HepG2 (cell line): ENCODE measurements around the gene NPIPA7. TPM values are rescaled to one million over a fixed set of nuclear protein-coding genes. Genes with fewer than 3 reads are reported as not detected.
"Not testable (repeated sequence)": the region's sequence is repeated elsewhere in the genome, so short reads cannot be mapped to it uniquely, and the experiment has no call there.

ENCODE experiments used
- ATAC-seq: fragments of 200-7000 bp; cut with Tn5 transposase; 3 replicates; pipeline ENCODE4 v1.9.1; 2020; ENCODE audit warnings: mild to moderate bottlenecking, moderate library complexity
- BruUV-seq: library from RNA; stranded (reverse); fragments of 400-500 nt; replicated peaks from 2 replicates; lab custom pipeline; 2021; lab: Mats Ljungman, UMichigan
- CTCF ChIA-PET: fragments of 300-600 bp; formaldehyde crosslinking; extraction: SDS; loops from one replicate; lab custom pipeline; 2021; ENCODE audit warnings: low total read pairs, inconsistent platforms, low intra/inter-chr PET ratio; lab: Yijun Ruan, JAX
- POLR2A ChIA-PET: fragments of 350-600 bp; sonication (Branson Sonifier 250); formaldehyde crosslinking; loops from one replicate; lab custom pipeline; 2020; ENCODE audit warnings: antibody characterized with exemption, inconsistent platforms; lab: Yijun Ruan, JAX
- DNase-seq: peaks from one replicate; pipeline ENCODE4 v3.0.0-alpha.2; 2015; ENCODE audit warnings: low spot score
- FAIRE-seq: peaks from 3 replicates; lab custom pipeline; 2011; peaks lifted over from hg19 to GRCh38; lab: Jason Lieb, UNC
- H2AFZ ChIP-seq: one replicate; pipeline ENCODE4 v1.6.1; 2011; ENCODE audit warnings: low read length, inconsistent platforms
- H3K27ac ChIP-seq: fragments of 300-600 bp; 3 replicates; pipeline ENCODE4 v1.8.0; 2011; ENCODE audit warnings: mixed run types, mild to moderate bottlenecking, mixed read lengths, low read length, inconsistent platforms; ENCODE audit not compliant: insufficient read depth; ENCODE audit errors: extremely low read length
- H3K27me3 ChIP-seq, 2 experiments: fragments of 200-600 bp in 1 of 2; 2 replicates in 1 of 2; 3 replicates in 1 of 2; pipeline versions ENCODE4 v1.6.0 to v1.8.0; 2011; ENCODE audit warnings: low read length in 2 of 2, mild to moderate bottlenecking in 2 of 2, moderate library complexity in 2 of 2, inconsistent platforms in 1 of 2; ENCODE audit not compliant: insufficient read depth in 2 of 2, control insufficient read depth in 1 of 2
- H3K36me3 ChIP-seq, 2 experiments: fragments of 200-600 bp in 1 of 2; replicated peaks in 1 of 2; 2 replicates in 1 of 2; 3 replicates in 1 of 2; pipeline versions ENCODE4 v1.5.1 to v1.8.0; 2011; ENCODE audit warnings: low read length in 2 of 2, inconsistent platforms in 1 of 2; ENCODE audit not compliant: insufficient read depth in 2 of 2, control insufficient read depth in 1 of 2
- H3K4me1 ChIP-seq: 2 replicates; pipeline ENCODE4 v1.5.1; 2012; ENCODE audit warnings: low read length, inconsistent platforms; ENCODE audit not compliant: insufficient read depth
- H3K4me2 ChIP-seq: 2 replicates; pipeline ENCODE4 v1.6.0; 2011; ENCODE audit warnings: low read depth, low read length, inconsistent platforms
- H3K4me3 ChIP-seq, 3 experiments: fragments of 200-600 bp in 1 of 3; sonication (generic), shearing (Covaris generic) in 1 of 3; replicated peaks in 1 of 3; 2 replicates each; pipeline ENCODE4 v1.5.1; 2011 to 2016; ENCODE audit warnings: low read length in 3 of 3, inconsistent platforms in 2 of 3, low read depth in 2 of 3, mild to moderate bottlenecking in 2 of 3, control low read depth in 1 of 3, mixed read lengths in 1 of 3; ENCODE audit not compliant: insufficient read depth in 1 of 3
- H3K79me2 ChIP-seq: one replicate; pipeline ENCODE4 v1.6.1; 2011; ENCODE audit warnings: low read length, inconsistent platforms; ENCODE audit not compliant: insufficient read depth
- H3K9ac ChIP-seq: 2 replicates; pipeline ENCODE4 v1.6.0; 2011; ENCODE audit warnings: mild to moderate bottlenecking, low read depth, low read length, inconsistent platforms; ENCODE audit not compliant: insufficient read depth
- H3K9me3 ChIP-seq: 2 replicates; pipeline ENCODE4 v1.5.1; 2012; ENCODE audit warnings: mild to moderate bottlenecking, low read length
- H4K20me1 ChIP-seq: 2 replicates; pipeline ENCODE4 v1.6.0; 2011; ENCODE audit warnings: inconsistent platforms, mild to moderate bottlenecking, low read length, moderate library complexity; ENCODE audit not compliant: insufficient read depth
- WGBS: methylation state at CpG from one replicate; pipeline ENCODE4 v1.1.6; 2017; ENCODE audit warnings: low lambda C conversion rate; 5-methylcytosine and 5-hydroxymethylcytosine counted together
- in situ Hi-C: cut with HindIII; loops from 2 replicates; pipeline ENCODE4 v1.10.0; 2017; ENCODE audit warnings: low pct_unique_long_range_greater_than_20kb; ENCODE audit not compliant: extremely low pct_ligation_motif_present
- intact Hi-C: fragments of 100-400 bp; cut with micrococcal nuclease; formaldehyde crosslinking; loops from one replicate; pipeline ENCODE4 v1.10.0; 2022; ENCODE audit not compliant: unreplicated experiment
- polyA plus RNA-seq, 8 experiments: library from polyadenylated mRNA; depleted of rRNA in 3 of 8; stranded (reverse) in 7 of 8; unstranded in 1 of 8; fragments of >200 nt; fragmentation: Illumina TruSeq in 4 of 8; extraction: Trizol in 4 of 8; gene quantifications; 2 replicates each; pipeline versions ENCODE4 v1.2.1 to v1.2.3, GENCODE V29; 2011 to 2016; ENCODE audit warnings: low read depth in 4 of 8, missing spikeins in 1 of 8, mixed read lengths in 1 of 8; ENCODE audit not compliant: insufficient read depth in 1 of 8
- total RNA-seq, 5 experiments: library from RNA; depleted of rRNA; stranded (reverse); fragments of >200 nt; fragmentation: Illumina TruSeq; extraction: Trizol; gene quantifications; 2 replicates each; pipeline ENCODE4 v1.2.3, GENCODE V29; 2016; ENCODE audit warnings: low read depth in 1 of 5

NPIPA7 gene
- total and polyA plus RNA-seq, 2 of the 13 experiments (the other 11 are each of a cell fraction or from before 2014, with no cell fraction given) = 11.0 to 97.4 TPM

- DNase-seq, ATAC-seq, H3K4me2 ChIP-seq, H3K36me3 ChIP-seq, in situ Hi-C loops, FAIRE-seq, CTCF ChIA-PET, H3K27me3 ChIP-seq, H4K20me1 ChIP-seq, H2AFZ ChIP-seq, BruUV-seq, H3K4me1 ChIP-seq, H3K79me2 ChIP-seq, H3K27ac ChIP-seq, intact Hi-C loops, H3K9me3 ChIP-seq, POLR2A ChIA-PET, H3K4me3 ChIP-seq, H3K9ac ChIP-seq: not testable (repeated sequence)
- WGBS = no CpG with 5 or more reads among the region's 2 CpGs
These were observed 23.4 kb downstream of the NPIPA7 start for GRCh38 chr16:16402333-16402732.

GRCh38 chr16:16404283-16404682 lies 25.3 kb downstream of the NPIPA7 start:
- H3K4me1 ChIP-seq, H2AFZ ChIP-seq, H3K4me3 ChIP-seq, H3K9me3 ChIP-seq, in situ Hi-C loops, POLR2A ChIA-PET, H3K36me3 ChIP-seq, DNase-seq, H3K27ac ChIP-seq, CTCF ChIA-PET, H3K27me3 ChIP-seq, FAIRE-seq, H3K79me2 ChIP-seq, H3K9ac ChIP-seq, BruUV-seq, intact Hi-C loops, ATAC-seq, H3K4me2 ChIP-seq, H4K20me1 ChIP-seq: not testable (repeated sequence)
- WGBS = no CpG with 5 or more reads among the region's 1 CpG

GRCh38 chr16:16405421-16405820 lies 26.5 kb downstream of the NPIPA7 start:
- intact Hi-C loops, H2AFZ ChIP-seq, H4K20me1 ChIP-seq, H3K4me3 ChIP-seq, H3K4me2 ChIP-seq, H3K27me3 ChIP-seq, CTCF ChIA-PET, H3K4me1 ChIP-seq, H3K9me3 ChIP-seq, POLR2A ChIA-PET, DNase-seq, H3K9ac ChIP-seq, in situ Hi-C loops, FAIRE-seq, H3K79me2 ChIP-seq, H3K27ac ChIP-seq, BruUV-seq, H3K36me3 ChIP-seq: not testable (repeated sequence)
- peak; percentile 83 for ATAC-seq
- no CpG with 5 or more reads among the region's 5 CpGs for WGBS

- H3K27ac ChIP-seq, H3K9ac ChIP-seq, H3K4me2 ChIP-seq, H3K9me3 ChIP-seq, DNase-seq, FAIRE-seq, BruUV-seq, H3K4me1 ChIP-seq, H2AFZ ChIP-seq, H3K79me2 ChIP-seq, H3K27me3 ChIP-seq, H3K4me3 ChIP-seq, POLR2A ChIA-PET, in situ Hi-C loops, intact Hi-C loops, H3K36me3 ChIP-seq, CTCF ChIA-PET, H4K20me1 ChIP-seq: not testable (repeated sequence)
- ATAC-seq = peak; percentile 61
- no CpG with 5 or more reads among the region's 6 CpGs for WGBS
These were observed 29.5 kb downstream of the NPIPA7 start for GRCh38 chr16:16408430-16408829.
